Activated naive CD4-positive, alpha-beta T cell treated with Interleukin-2 at 50 U/mL for 16 hours (primary cell): ENCODE data around the gene AIFM2.
"Not testable (repeated sequence)": the region's sequence is repeated elsewhere in the genome, so short reads cannot be mapped to it uniquely, and the experiment has no call there.

ENCODE experiments used
- DNase-seq: peaks from one replicate; pipeline ENCODE4 v3.0.0-alpha.2; 2020

Gene AIFM2

GRCh38 chr10:70090951-70091350 is 41.7 kb downstream of the AIFM2 start:
- DNase-seq: no peak

GRCh38 chr10:70090013-70090412 is 42.6 kb downstream of the AIFM2 start:
- DNase-seq: no peak

- DNase-seq: no peak
Observed at GRCh38 chr10:70088308-70088698, 44.3 kb downstream of the AIFM2 start.

- no peak for DNase-seq
Observed at GRCh38 chr10:70087616-70088307, 44.9 kb downstream of the AIFM2 start.

- DNase-seq: no peak
Observed at GRCh38 chr10:70085975-70086613, 46.5 kb downstream of the AIFM2 start.

GRCh38 chr10:70084189-70084588 is 48.4 kb downstream of the AIFM2 start:
- DNase-seq: no peak

GRCh38 chr10:70080789-70081188 is 51.8 kb downstream of the AIFM2 start:
- DNase-seq: not testable (repeated sequence)

- DNase-seq: no peak
Observed at GRCh38 chr10:70078937-70079336, 53.7 kb downstream of the AIFM2 start.

- DNase-seq: no peak
Observed at GRCh38 chr10:70078329-70078728, 54.3 kb downstream of the AIFM2 start.

- no peak for DNase-seq
Observed at GRCh38 chr10:70074971-70075370, 57.7 kb downstream of the AIFM2 start.

- no peak for DNase-seq
Observed at GRCh38 chr10:70074165-70074564, 58.5 kb downstream of the AIFM2 start.

GRCh38 chr10:70070834-70071233 is 61.8 kb downstream of the AIFM2 start:
- DNase-seq: no peak

GRCh38 chr10:70069346-70069745 is 63.3 kb downstream of the AIFM2 start:
- DNase-seq: no peak

GRCh38 chr10:70068925-70069324 is 63.7 kb downstream of the AIFM2 start:
- no peak for DNase-seq

- DNase-seq: no peak
Observed at GRCh38 chr10:70067586-70067985, 65.0 kb downstream of the AIFM2 start.

- no peak for DNase-seq
Observed at GRCh38 chr10:70066190-70066589, 66.4 kb downstream of the AIFM2 start.

GRCh38 chr10:70064486-70064885 is 68.1 kb downstream of the AIFM2 start:
- no peak for DNase-seq

GRCh38 chr10:70063418-70064098 is 69.1 kb downstream of the AIFM2 start:
- DNase-seq: no peak
